GM18508 (cell line): ENCODE results near the gene ALG11.
A peak's percentile ranks its signal among the peaks of the same experiment; 100 is the strongest.

Source experiments
- ATAC-seq: cut with Tn5 transposase; IDR thresholded peaks from one replicate; pipeline ENCODE4 v1.9.1; 2021; ENCODE audit warnings: moderate number of reproducible peaks; ENCODE audit not compliant: insufficient read depth, unreplicated experiment

The ALG11 gene

DNA sequence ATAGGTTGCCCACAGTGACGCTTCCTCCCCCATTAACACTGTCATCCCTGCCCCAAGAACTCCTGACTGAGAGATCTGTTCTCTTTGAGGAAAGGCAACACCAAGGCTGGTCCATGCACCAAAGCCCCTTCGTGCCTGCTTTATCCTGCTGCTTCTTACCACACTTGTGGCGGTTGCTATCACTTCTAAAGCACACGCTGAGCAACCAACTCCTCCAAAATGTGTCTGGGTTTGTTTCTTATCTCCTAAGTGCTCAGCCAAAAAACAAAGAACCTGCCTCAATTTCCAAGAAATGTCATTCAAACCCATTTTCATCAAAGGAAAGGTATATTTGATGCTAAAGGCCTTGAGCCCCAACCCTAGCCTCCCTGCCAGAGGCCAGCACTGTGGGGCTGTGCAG lies 15.6 kb upstream of the ALG11 start:
- ATAC-seq: no peak

DNA sequence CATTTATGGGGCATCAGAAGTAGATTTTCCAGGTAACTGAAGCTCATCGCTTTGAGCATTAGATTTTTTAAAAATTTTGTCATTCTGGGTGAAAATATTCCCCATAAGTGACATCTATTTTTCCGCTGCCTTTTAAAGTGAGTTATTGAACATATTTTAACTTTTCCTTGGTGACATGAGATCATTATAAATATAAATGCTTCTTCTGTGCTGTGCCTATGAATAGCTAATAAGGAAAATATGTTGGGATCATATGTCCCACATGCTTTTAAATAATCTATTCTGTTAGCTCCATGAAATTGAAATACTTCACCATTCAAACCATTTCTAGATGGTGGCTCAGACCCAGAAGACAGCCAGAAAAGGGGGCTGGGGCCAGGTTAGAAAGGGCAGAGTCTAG lies 15.0 kb upstream of the ALG11 start:
- no peak for ATAC-seq

DNA sequence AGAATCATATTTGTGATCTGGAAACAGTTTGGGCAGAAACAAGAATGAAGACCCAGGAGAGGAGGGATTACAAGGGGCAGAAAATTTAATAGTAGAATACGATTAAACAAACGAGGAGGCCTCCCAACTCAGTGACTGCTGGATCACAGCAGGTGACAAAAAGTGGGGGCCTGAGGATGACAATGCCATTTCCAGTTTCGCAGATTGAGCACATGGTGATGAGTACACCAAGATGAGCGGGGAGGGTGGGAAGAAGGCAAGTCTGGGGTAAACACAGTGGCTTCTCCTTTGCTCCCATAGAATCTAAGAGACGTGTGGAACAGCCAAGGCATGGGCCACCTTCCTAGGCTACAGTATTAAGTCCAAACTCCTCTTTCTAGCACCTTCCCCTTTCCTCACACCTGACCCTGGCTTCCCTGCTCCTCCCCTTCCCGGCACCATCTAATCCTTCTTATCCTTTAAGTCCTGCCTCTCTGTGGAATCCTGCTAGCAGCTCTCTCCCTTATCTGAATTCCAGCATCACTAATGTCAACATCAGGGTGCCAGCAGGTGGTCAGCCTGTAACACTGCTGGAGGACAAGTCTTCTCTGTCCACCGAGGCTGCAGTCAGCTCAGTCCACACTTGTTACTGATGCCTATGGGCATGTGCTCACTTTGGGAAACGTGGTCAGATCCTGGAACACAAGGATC lies 14.4 kb upstream of the ALG11 start:
- ATAC-seq: no peak

DNA sequence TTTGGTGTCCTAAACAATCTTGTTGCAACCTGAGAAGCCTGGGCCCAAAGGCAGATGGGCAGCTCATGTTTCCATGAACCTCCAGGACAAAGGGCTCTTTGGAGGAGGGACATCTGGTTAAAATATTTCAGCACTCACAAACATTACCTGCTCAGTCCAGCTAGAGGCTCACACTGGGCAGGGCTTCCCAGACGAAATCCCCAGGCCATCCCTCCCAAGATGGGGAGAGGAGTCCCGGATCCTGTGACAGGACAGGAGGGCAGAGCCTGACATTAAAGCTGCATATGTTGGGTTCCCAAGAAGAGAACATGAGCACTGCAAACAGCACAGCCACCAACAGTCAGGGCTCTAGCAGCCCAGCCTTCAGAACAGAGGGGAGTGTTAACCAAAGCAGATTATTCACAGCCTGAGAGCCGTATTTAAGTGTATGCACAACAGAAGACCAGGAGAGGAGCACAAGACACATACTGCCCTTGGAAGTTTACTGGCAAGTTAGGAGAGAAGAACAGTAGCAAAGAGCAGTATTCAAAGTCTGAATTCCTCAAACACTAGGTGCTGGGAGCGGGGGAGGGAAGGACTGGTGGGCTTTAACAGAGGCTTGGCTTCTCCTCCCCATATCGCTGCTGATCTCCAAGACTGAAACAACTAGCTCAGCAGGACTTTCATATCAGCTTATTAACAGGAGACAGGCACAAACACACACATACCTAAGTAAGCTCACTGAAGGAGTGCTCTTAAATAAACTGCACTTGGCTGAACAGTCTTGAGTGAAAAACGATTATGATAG lies 13.3 kb upstream of the ALG11 start:
- ATAC-seq: no peak

DNA sequence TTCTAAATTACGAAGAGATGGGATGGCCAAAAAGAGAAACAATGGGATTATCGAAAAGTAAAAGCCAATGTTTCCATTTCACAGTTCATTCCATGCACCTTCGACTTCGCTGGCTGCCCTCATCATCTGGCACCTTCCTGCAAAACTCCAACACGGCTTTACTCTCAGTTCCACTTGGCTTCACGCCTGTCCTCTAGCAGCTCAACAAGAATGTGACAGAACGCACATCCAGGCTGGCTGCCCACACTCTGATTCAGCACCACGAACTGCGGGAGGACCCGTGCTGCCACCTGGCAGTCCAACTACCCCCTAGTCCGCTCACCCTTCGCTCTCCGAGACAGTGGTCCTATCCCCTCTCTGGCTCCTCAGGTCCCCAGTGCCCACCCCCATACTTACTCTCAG lies 12.7 kb upstream of the ALG11 start:
- no peak for ATAC-seq

DNA sequence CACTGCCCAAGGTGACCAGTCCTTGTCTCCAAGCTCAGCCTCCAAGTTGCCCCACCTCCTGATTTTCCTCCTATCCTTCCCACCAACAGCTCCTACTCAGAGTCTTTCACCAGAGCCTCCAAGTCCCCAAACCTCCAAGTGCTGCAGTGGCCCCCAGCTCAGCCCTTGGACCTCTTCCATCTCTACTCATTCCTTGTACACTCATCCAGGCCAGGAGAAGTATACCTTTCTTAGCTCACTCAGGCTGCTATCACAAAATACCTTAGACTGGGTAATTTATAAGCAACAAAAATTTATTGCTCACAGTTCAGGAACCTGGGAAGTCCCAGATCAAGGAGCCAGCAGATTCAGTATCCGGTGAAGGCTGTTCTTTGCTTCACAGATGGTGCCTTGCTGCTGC lies 12.3 kb upstream of the ALG11 start:
- ATAC-seq: no peak

DNA sequence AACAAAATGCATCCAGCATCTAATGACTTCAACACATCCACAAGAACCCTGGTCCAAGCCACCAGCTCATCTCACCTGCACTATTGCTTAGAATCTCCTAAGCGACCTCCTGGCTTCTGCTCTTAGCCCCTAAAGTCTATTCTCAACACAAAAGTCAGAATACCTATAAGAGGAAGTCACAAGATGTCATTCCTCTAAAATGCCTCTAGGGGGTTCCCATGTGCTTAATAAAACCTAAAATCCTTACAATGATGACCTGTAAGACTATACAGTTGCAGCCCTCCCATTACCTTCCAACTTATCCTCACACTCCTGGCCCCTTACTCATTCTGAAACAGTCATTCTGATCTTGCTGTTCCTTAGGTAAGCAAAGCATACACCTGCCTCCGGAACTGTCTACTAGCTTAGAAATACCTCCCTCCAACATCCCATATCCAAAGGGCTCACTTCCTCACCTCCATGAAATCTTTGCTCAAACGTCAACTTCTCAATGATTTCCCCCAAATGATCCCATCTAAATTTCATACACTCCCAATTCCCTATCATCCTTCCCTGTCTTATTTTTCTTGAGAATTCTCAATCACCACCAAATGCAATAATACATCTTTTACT lies 11.0 kb upstream of the ALG11 start:
- peak; percentile 65 for ATAC-seq

DNA sequence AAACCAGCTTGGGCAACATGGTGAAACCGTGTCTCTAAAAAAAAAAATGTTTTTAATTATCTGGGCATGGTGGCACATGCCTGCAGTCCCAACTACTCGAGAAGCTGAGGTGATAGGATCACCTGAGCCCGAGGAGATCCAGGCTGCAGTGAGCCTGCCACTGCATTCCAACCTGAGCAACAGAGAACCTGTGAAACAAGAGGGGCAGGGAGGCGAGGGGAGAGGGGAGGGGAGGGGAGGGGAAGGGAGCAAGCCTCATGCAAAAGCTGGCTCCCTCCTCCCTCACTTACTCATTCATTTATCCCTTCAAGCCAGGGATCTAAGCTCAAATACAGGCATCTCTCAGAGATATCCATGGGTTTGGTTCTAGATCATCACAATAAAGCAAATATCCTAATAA lies 9.8 kb upstream of the ALG11 start:
- no peak for ATAC-seq

DNA sequence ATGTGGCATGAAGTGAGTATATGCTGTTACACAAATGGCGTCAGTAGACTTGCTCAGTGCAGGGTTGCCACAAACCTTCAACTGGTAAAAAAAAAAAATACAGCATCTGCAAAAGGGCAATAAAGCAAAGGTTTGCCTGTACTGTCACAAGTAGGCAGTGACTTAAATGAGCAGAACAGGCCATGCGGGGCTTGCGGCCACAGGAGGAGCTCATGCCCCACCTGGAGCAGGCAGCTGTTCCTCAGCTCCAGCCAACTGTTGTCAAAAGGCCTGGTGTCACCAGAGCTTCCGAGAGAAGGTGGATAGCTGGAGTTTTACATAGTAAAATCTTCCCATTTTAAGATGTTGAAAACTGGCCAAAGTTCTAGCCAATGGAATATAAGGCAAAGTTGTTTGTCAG lies 8.7 kb upstream of the ALG11 start:
- no peak for ATAC-seq

DNA sequence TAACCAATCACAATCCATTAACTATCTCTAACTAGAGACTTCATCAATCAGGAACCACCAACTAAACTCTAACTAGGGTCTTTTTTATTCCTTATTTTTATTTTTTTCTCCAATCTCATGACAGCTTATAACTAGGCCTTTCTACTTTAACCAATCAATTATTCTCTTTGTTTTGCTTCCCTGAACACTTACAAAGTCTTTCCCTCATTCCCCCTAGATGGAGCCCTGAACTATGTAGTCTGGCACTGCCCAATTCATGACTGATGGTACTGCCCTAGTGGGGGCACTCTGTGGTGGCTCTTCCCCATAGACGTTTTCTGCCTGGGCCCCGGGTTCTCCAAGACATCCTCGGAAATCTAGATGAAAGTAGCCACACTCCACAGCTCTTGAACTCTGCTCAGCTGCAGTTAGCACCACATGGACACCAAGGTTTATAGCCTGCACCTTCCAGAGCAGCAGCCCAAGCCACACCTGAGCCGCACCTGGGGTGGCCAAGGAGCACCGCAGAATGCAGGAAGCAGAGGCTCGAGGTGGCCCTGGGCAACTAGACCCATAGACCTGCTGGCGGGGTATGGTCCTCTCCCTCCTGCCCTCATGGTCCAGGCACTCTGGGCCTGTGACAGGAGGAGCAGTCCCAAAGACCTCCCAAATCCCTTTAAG lies 7.6 kb upstream of the ALG11 start:
- ATAC-seq: no peak

DNA sequence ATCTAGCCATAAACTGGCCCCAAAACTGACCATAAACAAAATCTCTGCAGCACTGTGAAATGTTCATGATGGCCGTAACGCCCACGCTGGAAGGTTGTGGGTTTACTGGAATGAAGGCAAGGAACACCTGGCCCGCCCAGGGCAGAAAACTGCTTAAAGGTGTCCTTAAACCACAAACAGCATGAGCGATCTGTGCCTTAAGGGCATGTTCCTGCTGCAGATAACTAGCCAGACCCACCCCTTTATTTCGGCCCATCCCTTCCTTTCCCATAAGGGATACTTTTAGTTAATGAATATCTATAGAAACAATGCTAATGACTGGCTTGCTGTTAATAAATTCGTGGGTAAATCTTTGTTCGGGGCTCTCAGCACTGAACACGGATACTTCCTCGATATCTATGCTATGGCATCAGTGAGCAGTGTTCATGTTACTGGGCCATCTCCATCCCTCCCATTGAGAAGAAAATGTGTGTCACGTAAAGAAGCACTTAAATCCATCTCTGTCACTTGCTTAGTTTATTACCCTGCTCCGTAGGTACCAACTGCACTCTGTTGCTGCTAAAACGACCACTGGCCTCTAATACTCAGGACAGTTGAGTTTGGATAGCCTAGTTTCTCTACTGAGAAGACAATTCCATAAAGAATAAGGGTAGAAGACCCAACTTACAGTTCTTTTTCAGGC lies 6.2 kb upstream of the ALG11 start:
- ATAC-seq: no peak

DNA sequence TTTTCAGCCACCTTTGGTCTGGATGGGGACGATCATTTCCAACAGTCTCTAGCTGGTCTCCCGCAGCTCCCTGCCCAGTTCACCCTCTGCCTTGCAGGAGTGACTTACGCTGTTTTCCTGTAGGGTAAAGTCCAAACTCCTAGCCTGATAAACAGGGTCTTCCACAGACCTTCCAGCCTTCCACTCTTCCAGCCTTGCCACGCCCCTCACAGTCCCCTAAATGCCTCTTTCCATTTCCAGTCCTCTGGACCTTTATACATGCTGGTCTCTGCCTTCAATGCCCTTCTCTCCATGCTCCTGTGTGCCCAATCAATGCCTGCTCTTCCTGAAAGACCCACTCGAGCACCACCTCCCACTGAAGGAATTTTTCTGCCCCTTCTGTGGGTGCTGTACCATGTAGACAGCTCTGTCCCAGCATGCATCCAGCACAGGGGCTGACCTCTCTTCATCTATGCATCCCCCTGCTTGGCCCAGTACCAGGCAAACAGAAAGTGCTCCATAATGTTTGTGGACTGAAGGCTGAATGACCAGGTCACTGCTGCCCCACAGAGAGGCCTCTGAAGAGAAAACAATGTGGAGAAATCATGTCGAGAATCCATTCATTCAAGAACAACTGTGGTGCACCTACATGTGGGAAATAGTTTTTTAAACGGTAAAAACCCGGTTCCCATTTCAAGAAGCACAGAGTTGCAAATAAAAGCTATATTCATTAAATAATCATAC lies 5.5 kb upstream of the ALG11 start:
- ATAC-seq: no peak

DNA sequence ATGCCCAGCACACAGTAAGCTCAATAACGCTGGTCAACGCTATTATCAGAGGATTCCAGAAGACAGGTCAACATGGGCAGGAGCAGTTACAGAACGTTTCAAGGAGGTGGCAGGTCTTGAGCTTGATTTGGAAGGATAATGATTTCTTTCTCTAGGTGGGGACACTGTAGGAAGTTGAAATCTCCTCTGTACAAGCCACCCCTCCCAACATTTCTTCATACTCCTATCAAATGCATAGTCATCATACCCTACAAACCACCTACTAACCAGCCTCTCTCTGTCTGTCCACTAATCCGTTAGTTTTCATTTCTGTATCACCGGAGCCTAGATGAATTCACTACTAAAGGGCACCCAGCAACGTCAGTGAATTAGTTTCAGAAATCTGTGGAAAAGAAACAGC lies 2.3 kb upstream of the ALG11 start:
- no peak for ATAC-seq

DNA sequence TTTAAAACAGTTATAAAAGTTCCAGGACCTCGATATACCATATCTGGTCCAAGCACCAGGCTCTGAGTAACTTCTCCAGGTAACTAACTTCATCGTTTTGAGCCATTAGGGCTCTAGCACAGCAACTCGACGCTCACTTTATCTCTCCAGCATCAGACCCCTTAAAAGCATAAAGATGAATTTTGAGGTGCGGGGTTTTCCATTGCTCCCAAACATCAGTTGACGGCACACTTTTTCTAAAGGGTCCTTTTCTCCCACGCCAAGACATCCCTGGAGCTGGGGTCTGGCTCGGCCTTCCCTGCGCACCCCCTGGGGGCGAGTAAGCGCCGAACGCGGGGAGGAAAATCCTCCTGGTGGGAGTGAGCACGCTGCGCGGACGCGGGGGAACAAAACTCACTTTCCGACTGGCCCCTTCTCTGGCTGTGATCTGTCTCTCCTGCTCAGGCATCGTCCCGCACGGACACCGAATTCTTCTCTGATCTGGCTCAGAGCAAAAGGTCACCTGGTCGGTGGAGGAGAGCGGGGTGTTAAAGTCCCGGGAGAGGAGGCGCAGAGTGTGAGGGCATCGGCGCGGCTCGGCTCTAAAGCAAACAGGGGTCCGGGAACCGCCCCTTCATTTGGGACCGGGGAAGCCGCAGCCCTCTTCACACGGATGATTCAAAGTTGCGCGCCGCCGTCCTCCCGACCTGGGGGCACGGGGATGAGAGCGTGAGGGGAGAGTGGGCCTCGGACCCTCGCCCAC lies 1.1 kb upstream of the ALG11 start, which contains the start of gene ATP7B:
TSS of gene ATP7B (minus strand) at position 561 of the 742 bp plus-strand sequence. CDS start at position 448, 113 bp downstream.
- ATAC-seq: no peak

DNA sequence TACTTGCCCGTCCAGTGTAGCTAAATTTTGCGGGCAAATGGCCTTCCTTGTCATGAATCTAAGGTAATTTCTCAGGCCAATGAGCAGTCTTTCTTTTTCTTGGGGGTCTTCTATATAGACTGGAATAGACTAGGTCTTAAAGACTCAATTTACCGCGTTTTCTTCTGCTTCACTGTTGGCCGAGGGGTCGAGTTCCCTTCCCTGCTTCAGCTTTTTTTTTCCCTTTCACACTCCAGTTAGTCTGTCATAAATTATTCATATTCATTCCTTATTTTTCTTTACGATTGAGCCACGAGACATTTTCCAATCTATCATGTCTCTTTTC lies 276 bp downstream of the ALG11 start:
- no peak for ATAC-seq

DNA sequence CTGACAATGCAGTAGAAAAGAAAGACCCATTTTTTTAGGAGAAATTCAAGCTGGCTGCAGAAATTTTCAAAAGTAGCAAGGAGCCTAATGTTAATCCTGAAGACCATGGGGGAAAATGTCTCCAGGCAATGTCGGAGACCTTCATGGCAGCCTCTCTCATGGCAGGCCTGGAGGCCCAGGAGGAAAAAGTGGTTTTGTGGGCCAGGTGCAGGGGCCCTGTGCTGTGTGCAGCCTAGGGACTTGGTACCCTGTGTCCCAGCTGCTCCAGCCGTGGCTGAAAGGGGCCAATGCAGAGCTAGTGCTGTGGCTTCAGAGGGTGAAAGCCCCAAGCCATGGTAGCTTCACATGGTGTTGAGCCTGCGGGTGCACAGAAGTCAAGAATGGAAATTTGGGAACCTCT lies 4.1 kb downstream of the ALG11 start:
- no peak for ATAC-seq

DNA sequence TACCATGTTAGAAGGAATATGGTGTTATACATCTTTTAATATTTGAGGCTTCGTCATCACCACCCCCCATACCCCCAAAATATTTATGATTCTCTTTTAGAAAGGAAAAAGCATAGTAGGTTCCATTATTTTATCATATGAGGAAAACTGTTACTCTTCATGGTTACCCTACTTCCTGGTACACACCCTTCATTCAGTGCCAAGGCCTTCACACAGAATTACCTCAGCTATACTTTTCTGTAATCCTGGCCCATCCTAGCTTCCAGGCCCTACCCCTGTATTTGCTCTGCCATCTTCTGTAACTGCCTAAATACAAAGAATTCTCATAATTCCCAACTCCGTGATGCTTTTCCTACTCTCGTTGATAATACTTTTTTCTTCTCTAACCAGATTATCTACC lies 8.0 kb downstream of the ALG11 start:
- no peak for ATAC-seq

DNA sequence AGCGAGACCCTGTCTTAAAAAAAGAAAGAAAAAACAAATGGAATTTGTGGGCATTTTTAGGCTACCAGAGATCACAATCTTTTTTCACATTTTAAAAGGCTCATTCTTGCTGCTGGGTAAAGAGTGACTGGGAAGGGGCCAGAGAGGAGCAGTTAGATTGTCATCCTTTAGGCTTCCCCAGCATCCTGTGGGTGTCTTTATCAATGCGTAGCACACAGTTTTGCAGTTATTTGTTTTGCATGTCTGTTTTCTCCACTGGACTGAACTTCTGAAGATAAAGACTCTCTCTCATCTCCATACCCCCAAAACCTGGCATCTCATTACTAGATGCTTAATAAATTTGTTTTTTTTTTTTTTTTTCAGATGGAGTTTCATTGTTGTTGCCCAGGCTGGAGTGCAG lies 10.2 kb downstream of the ALG11 start:
- ATAC-seq: no peak

DNA sequence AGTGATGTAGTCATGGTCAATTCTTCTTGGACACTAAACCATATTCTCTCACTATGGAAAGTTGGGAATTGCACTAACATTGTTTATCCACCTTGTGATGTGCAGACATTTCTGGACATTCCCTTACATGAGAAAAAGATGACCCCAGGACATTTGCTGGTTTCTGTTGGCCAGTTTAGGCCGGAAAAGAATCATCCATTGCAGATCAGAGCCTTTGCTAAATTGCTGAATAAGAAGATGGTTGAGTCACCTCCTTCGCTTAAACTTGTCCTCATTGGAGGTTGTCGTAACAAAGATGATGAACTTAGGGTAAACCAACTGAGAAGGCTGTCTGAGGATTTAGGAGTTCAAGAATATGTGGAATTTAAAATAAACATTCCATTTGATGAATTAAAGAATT lies 12.3 kb downstream of the ALG11 start, which contains the start of gene UTP14C:
TSS of gene UTP14C (plus strand) at position 211 of the 400 bp plus-strand sequence. CDS start 4,114 bp downstream, outside the sequence.
- ATAC-seq: no peak
